Forelimb muscle (tissue), 1 donor: ENCODE data around the gene DGKQ. TPM values are rescaled to one million over a fixed set of nuclear protein-coding genes. Genes with fewer than 3 reads are reported as not detected.
"Not testable (repeated sequence)": the region's sequence is repeated elsewhere in the genome, so short reads cannot be mapped to it uniquely, and the experiment has no call there.

Experiments
- DNase-seq: peaks from one replicate; pipeline ENCODE4 v3.0.0-alpha.2; 2013; ENCODE audit warnings: low read depth
- polyA plus RNA-seq: library from polyadenylated mRNA; unstranded; fragments of 120-200 nt; gene quantifications from one replicate; pipeline ENCODE4 v1.2.1, GENCODE V29; 2013; ENCODE audit not compliant: insufficient read length

The DGKQ gene
- polyA plus RNA-seq, 1 donor, result 3.6 TPM

- no peak for DNase-seq
These were observed 47.4 kb downstream of the DGKQ start for GRCh38 chr4:925771-926500.

GRCh38 chr4:925171-925570 is 48.2 kb downstream of the DGKQ start:
- no peak for DNase-seq

- DNase-seq, result no peak
These were observed 49.0 kb downstream of the DGKQ start for GRCh38 chr4:924107-925096.

GRCh38 chr4:921830-922331 is 51.5 kb downstream of the DGKQ start:
- no peak for DNase-seq

GRCh38 chr4:919004-919680 is 54.2 kb downstream of the DGKQ start:
- not testable (repeated sequence) for DNase-seq

- not testable (repeated sequence) for DNase-seq
These were observed 54.8 kb downstream of the DGKQ start for GRCh38 chr4:918591-918990.

- no peak for DNase-seq
These were observed 55.4 kb downstream of the DGKQ start for GRCh38 chr4:917992-918391.

- DNase-seq, result no peak
These were observed 55.9 kb downstream of the DGKQ start for GRCh38 chr4:917466-917865.

GRCh38 chr4:915595-915994 is 57.8 kb downstream of the DGKQ start:
- DNase-seq, result no peak

- no peak for DNase-seq
These were observed 58.3 kb downstream of the DGKQ start for GRCh38 chr4:915041-915474.

GRCh38 chr4:914531-914930 is 58.8 kb downstream of the DGKQ start:
- DNase-seq, result no peak

- no peak for DNase-seq
These were observed 60.1 kb downstream of the DGKQ start for GRCh38 chr4:913280-913618.

GRCh38 chr4:912548-913279 is 60.7 kb downstream of the DGKQ start:
- DNase-seq, result no peak

- no peak for DNase-seq
These were observed 61.4 kb downstream of the DGKQ start for GRCh38 chr4:911871-912490.

GRCh38 chr4:911221-911751 is 62.1 kb downstream of the DGKQ start:
- no peak for DNase-seq

GRCh38 chr4:910366-911091 is 62.8 kb downstream of the DGKQ start:
- DNase-seq, result no peak

- no peak for DNase-seq
These were observed 63.5 kb downstream of the DGKQ start for GRCh38 chr4:909821-910220.

- no peak for DNase-seq
These were observed 64.2 kb downstream of the DGKQ start for GRCh38 chr4:909131-909571.
